ENCODE results near the gene ZNF740. TPM values are rescaled to one million over a fixed set of nuclear protein-coding genes. Genes with fewer than 3 reads are reported as not detected.

The ZNF740 gene
- total RNA-seq, 1 donor from 2014 or later, result 39.6 TPM

DNA sequence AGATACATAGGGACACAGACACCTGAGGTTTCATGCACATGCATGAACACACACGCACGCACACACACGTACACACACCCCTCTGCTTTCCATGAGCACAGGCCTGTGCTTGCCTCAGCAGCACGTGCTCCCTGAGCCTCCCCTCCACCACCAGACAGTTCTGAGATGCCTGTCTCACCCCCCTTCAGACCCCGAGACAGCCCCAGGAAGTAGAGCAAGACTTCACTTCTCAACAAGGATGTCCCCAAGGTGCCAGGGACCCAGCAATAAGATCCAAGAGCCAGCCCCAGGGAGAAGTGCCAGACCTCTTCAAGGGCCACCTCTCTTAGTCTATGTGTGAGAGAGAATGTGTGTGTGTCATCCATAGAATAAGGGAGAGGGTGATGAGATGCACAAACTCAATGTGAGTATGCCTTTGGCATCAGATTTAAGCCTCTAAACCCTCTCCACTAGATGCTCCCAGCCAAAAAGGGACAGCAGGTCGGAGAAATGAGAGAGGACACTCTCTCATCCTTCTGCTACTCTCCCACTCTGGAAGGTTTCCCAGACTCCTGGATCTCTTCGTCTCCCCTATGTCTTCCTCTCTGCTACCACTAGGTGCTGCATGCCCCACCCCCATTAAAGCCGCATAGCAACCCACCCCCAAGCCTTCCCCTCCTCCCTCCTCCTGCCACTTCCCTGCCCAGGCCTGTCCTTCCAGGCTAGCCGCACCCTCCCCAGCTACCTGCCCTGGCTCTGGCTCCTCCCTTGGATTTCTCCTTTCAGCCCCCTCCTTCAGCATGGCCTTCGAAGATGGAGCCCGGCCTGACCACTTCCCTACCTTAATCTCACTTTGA lies 43.8 kb downstream of the ZNF740 start:
- Mint-ChIP-seq H3K27me3 (ENCODE audit: unreplicated experiment) (no peaks in the 10 kb centered on the region), H3K36me3 (ENCODE audit: unreplicated experiment) (peaks cover 4% of the 10 kb centered on the region), H3K4me3 (ENCODE audit: unreplicated experiment) (no peak overlapping the region), H3K27ac (ENCODE audit: unreplicated experiment) (peak overlapping the region; percentile 63), H3K4me1 (ENCODE audit: unreplicated experiment) (peaks cover 63% of the 10 kb centered on the region), H3K9me3 (ENCODE audit: unreplicated experiment) (no peaks in the 10 kb centered on the region)
- TF ChIP-seq, protein P1, sequence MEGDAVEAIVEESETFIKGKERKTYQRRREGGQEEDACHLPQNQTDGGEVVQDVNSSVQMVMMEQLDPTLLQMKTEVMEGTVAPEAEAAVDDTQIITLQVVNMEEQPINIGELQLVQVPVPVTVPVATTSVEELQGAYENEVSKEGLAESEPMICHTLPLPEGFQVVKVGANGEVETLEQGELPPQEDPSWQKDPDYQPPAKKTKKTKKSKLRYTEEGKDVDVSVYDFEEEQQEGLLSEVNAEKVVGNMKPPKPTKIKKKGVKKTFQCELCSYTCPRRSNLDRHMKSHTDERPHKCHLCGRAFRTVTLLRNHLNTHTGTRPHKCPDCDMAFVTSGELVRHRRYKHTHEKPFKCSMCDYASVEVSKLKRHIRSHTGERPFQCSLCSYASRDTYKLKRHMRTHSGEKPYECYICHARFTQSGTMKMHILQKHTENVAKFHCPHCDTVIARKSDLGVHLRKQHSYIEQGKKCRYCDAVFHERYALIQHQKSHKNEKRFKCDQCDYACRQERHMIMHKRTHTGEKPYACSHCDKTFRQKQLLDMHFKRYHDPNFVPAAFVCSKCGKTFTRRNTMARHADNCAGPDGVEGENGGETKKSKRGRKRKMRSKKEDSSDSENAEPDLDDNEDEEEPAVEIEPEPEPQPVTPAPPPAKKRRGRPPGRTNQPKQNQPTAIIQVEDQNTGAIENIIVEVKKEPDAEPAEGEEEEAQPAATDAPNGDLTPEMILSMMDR (IDR thresholded peaks at IDR 0.05), result peak; percentile 37
- no peak for DNase-seq (ENCODE audit: extremely low spot score, unreplicated experiment)

DNA sequence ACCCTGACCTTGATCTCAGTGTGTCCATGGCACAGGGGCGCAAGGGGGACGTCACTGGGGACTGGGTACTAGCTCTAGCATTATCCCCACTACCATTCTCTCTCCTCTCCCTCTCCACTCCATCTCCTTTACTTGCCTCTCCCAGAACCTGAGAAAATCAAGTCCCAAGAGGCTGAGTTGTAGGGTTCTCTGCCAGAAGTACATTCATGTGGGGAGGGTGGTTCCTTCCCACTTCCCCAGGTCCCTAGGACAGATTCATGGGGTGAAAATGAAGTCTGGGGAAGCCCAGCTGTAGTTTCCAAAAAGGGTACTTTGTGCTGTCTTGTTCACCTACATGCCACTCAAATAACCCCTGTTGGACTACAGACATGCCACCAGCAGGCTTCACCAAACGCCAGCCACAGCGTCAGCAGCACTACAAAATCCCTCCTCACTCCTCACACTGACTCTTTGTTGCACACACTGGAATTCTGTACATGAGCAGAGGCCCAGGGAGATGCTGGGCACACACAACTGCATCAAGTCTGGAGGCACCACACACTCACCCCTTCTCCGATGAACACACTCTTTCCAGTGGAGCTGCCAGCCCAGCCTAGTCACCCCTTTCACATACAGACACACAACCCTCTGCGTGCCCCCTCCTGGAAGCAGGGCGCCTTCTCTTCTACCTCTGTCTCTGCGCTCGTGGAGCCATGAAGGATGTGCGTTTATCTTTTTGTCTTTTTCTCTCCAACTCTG lies 44.5 kb downstream of the ZNF740 start:
- peak overlapping the region; percentile 58 for H3K27ac Mint-ChIP-seq (ENCODE audit: unreplicated experiment)
- H3K36me3 Mint-ChIP-seq (ENCODE audit: unreplicated experiment), result peaks cover 4% of the 10 kb centered on the region
- DNase-seq (ENCODE audit: extremely low spot score, unreplicated experiment), result no peak
- no peaks in the 10 kb centered on the region for H3K9me3 Mint-ChIP-seq (ENCODE audit: unreplicated experiment)
- H3K4me1 Mint-ChIP-seq (ENCODE audit: unreplicated experiment), result peaks cover 62% of the 10 kb centered on the region
- TF ChIP-seq, protein P1 (IDR thresholded peaks at IDR 0.05), result no peak
- no peak overlapping the region for H3K4me3 Mint-ChIP-seq (ENCODE audit: unreplicated experiment)
- no peaks in the 10 kb centered on the region for H3K27me3 Mint-ChIP-seq (ENCODE audit: unreplicated experiment)

DNA sequence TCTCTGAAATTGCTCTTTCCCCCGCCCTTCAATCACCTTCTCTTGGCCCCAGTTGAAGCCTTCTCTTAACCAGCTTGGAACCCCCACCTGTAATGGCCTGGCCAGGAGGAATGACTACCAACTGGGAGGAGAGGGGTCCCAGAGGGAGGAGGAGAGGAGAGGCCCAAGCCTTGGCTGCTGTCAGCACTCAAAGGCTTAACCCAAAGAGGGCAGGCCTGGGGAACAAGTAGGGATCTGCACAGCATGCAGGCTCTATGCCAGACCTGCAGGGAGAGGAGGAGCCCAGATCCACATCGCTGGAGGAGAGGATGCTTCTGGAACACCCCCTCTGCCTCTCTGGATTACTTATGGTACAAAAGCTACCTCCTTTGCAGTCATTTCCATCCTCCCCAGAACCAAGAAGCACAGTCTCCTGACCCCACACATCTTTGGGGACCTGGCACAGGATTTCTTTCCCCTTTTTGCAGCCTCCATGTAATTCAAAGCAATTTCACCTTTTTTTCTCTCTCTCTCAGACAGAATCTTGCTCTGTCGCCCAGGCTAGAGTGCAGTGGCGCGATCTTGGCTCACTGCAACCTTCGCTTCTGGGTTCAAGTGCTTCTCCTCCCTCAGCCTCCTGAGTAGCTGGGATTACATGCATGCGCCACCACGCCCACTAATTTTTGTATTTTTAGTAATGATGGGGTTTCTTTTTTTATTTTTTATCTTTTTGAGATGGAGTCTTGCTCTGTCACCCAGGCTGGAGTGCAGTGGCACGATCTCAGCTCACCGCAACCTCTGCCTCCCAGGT lies 45.3 kb downstream of the ZNF740 start:
- Mint-ChIP-seq H3K9me3 (ENCODE audit: unreplicated experiment) (no peaks in the 10 kb centered on the region), H3K27me3 (ENCODE audit: unreplicated experiment) (no peaks in the 10 kb centered on the region), H3K27ac (ENCODE audit: unreplicated experiment) (peak overlapping the region; percentile 58), H3K36me3 (ENCODE audit: unreplicated experiment) (peaks cover 4% of the 10 kb centered on the region), H3K4me1 (ENCODE audit: unreplicated experiment) (peaks cover 62% of the 10 kb centered on the region), H3K4me3 (ENCODE audit: unreplicated experiment) (no peak overlapping the region)
- no peak for DNase-seq (ENCODE audit: extremely low spot score, unreplicated experiment)
- TF ChIP-seq, protein P1 (IDR thresholded peaks at IDR 0.05), result no peak

DNA sequence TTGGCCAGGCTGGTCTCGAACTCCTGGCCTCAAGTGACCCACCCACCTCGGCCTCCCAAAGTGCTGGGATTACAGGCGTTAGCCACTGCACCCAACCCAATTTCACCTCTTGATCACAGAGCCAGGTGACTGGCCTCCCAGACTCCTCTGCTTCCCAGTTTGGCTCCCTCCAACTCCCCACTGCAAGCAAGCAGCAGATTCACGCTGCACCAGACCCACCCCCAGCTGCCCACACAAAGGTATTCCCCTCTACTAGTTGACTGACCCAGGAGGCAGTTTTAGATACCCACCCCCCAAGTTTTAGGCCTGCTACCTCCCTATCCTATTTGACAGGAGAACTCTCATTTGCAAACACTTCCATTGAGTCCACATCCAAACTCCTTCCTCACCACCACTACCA lies 46.3 kb downstream of the ZNF740 start:
- no peak overlapping the region for H3K27ac Mint-ChIP-seq (ENCODE audit: unreplicated experiment)
- H3K27me3 Mint-ChIP-seq (ENCODE audit: unreplicated experiment), result no peaks in the 10 kb centered on the region
- H3K36me3 Mint-ChIP-seq (ENCODE audit: unreplicated experiment), result peaks cover 4% of the 10 kb centered on the region
- peaks cover 65% of the 10 kb centered on the region for H3K4me1 Mint-ChIP-seq (ENCODE audit: unreplicated experiment)
- TF ChIP-seq, protein P1 (IDR thresholded peaks at IDR 0.05), result no peak
- H3K4me3 Mint-ChIP-seq (ENCODE audit: unreplicated experiment), result no peak overlapping the region
- no peaks in the 10 kb centered on the region for H3K9me3 Mint-ChIP-seq (ENCODE audit: unreplicated experiment)
- no peak for DNase-seq (ENCODE audit: extremely low spot score, unreplicated experiment)
